ENCODE results near the gene ZNF841. TPM values are rescaled to one million over a fixed set of nuclear protein-coding genes. Genes with fewer than 3 reads are reported as not detected.
A peak's percentile ranks its signal among the peaks of the same experiment; 100 is the strongest.
"Not testable (repeated sequence)": the region's sequence is repeated elsewhere in the genome, so short reads cannot be mapped to it uniquely, and the experiment has no call there.

ZNF841 gene
- total RNA-seq, 1 donor from 2014 or later, result 37.8 TPM

GRCh38 chr19:52102782-52103181 lies 7.2 kb upstream of the ZNF841 start:
- DNase-seq (ENCODE audit: low read depth) (no peak), FAIRE-seq (no peak)
- Histone ChIP-seq H4K20me1 (ENCODE audit: insufficient read depth, low read length) (no peaks in the 10 kb centered on the region), H3K4me1 (ENCODE audit: insufficient read depth, low read length) (no peaks in the 10 kb centered on the region), H3K36me3 (ENCODE audit: insufficient read depth, low read length) (no peaks in the 10 kb centered on the region), H3K27me3 (ENCODE audit: insufficient read depth, low read length) (no peaks in the 10 kb centered on the region), H3K4me2 (ENCODE audit: low read length) (no peak overlapping the region), H3K9me3 (ENCODE audit: insufficient read depth, low read depth, low read length) (peaks cover 20% of the 10 kb centered on the region), H3K4me3 (ENCODE audit: insufficient read depth, low read depth, low read length) (no peak overlapping the region), H2AFZ (ENCODE audit: low read depth, low read length) (no peak overlapping the region), H3K27ac (ENCODE audit: low read depth, low read length) (no peak overlapping the region), H3K79me2 (ENCODE audit: insufficient read depth, low read length) (no peaks in the 10 kb centered on the region), H3K9ac (ENCODE audit: low read length) (no peak overlapping the region)
- no peak overlapping the region for H3K27ac Mint-ChIP-seq (ENCODE audit: unreplicated experiment)
- no peaks in the 10 kb centered on the region for H3K27me3 Mint-ChIP-seq (ENCODE audit: low read depth, unreplicated experiment)
- no peak for TF ChIP-seq EZH2 (IDR thresholded peaks at IDR 0.05; ENCODE audit: insufficient read depth, low read length)
- no peak for TF ChIP-seq CTCF (IDR thresholded peaks at IDR 0.05; ENCODE audit: insufficient read depth, low read depth, low read length)
- H3K4me1 Mint-ChIP-seq (ENCODE audit: low read depth, unreplicated experiment), result no peaks in the 10 kb centered on the region
- no peaks in the 10 kb centered on the region for H3K36me3 Mint-ChIP-seq (ENCODE audit: low read depth, unreplicated experiment)
- H3K4me3 Mint-ChIP-seq (ENCODE audit: unreplicated experiment), result no peak overlapping the region
- peaks cover 32% of the 10 kb centered on the region for H3K9me3 Mint-ChIP-seq (ENCODE audit: unreplicated experiment)

- Histone ChIP-seq H3K9me3 (ENCODE audit: insufficient read depth, low read depth, low read length) (peaks cover 17% of the 10 kb centered on the region), H3K4me3 (ENCODE audit: insufficient read depth, low read depth, low read length) (no peak overlapping the region), H3K36me3 (ENCODE audit: insufficient read depth, low read length) (no peaks in the 10 kb centered on the region), H3K4me1 (ENCODE audit: insufficient read depth, low read length) (no peaks in the 10 kb centered on the region), H4K20me1 (ENCODE audit: insufficient read depth, low read length) (no peaks in the 10 kb centered on the region), H3K4me2 (ENCODE audit: low read length) (no peak overlapping the region), H3K27ac (ENCODE audit: low read depth, low read length) (no peak overlapping the region), H3K9ac (ENCODE audit: low read length) (no peak overlapping the region), H2AFZ (ENCODE audit: low read depth, low read length) (no peak overlapping the region), H3K79me2 (ENCODE audit: insufficient read depth, low read length) (no peaks in the 10 kb centered on the region), H3K27me3 (ENCODE audit: insufficient read depth, low read length) (no peaks in the 10 kb centered on the region)
- H3K36me3 Mint-ChIP-seq (ENCODE audit: low read depth, unreplicated experiment), result no peaks in the 10 kb centered on the region
- no peak overlapping the region for H3K4me3 Mint-ChIP-seq (ENCODE audit: unreplicated experiment)
- no peak for DNase-seq (ENCODE audit: low read depth)
- H3K9me3 Mint-ChIP-seq (ENCODE audit: unreplicated experiment), result peaks cover 33% of the 10 kb centered on the region
- H3K4me1 Mint-ChIP-seq (ENCODE audit: low read depth, unreplicated experiment), result no peaks in the 10 kb centered on the region
- TF ChIP-seq CTCF (IDR thresholded peaks at IDR 0.05; ENCODE audit: insufficient read depth, low read depth, low read length) (no peak), EZH2 (IDR thresholded peaks at IDR 0.05; ENCODE audit: insufficient read depth, low read length) (no peak)
- H3K27me3 Mint-ChIP-seq (ENCODE audit: low read depth, unreplicated experiment), result no peaks in the 10 kb centered on the region
- FAIRE-seq, result no peak
- no peak overlapping the region for H3K27ac Mint-ChIP-seq (ENCODE audit: unreplicated experiment)
Measured at GRCh38 chr19:52101866-52102562, 6.4 kb upstream of the ZNF841 start.

GRCh38 chr19:52099497-52100138 lies 4.1 kb upstream of the ZNF841 start:
- Histone ChIP-seq H3K9me3 (ENCODE audit: insufficient read depth, low read depth, low read length) (peaks cover 17% of the 10 kb centered on the region), H3K27me3 (ENCODE audit: insufficient read depth, low read length) (no peaks in the 10 kb centered on the region), H2AFZ (ENCODE audit: low read depth, low read length) (no peak overlapping the region), H3K27ac (ENCODE audit: low read depth, low read length) (no peak overlapping the region), H3K9ac (ENCODE audit: low read length) (no peak overlapping the region), H4K20me1 (ENCODE audit: insufficient read depth, low read length) (peaks cover 8% of the 10 kb centered on the region), H3K4me1 (ENCODE audit: insufficient read depth, low read length) (no peaks in the 10 kb centered on the region), H3K79me2 (ENCODE audit: insufficient read depth, low read length) (peaks cover 8% of the 10 kb centered on the region), H3K4me2 (ENCODE audit: low read length) (no peak overlapping the region), H3K4me3 (ENCODE audit: insufficient read depth, low read depth, low read length) (no peak overlapping the region), H3K36me3 (ENCODE audit: insufficient read depth, low read length) (no peaks in the 10 kb centered on the region)
- no peak for FAIRE-seq
- TF ChIP-seq EZH2 (IDR thresholded peaks at IDR 0.05; ENCODE audit: insufficient read depth, low read length), result no peak
- no peak for TF ChIP-seq CTCF (IDR thresholded peaks at IDR 0.05; ENCODE audit: insufficient read depth, low read depth, low read length)
- Mint-ChIP-seq H3K27ac (ENCODE audit: unreplicated experiment) (no peak overlapping the region), H3K4me1 (ENCODE audit: low read depth, unreplicated experiment) (no peaks in the 10 kb centered on the region), H3K9me3 (ENCODE audit: unreplicated experiment) (peaks cover 30% of the 10 kb centered on the region), H3K27me3 (ENCODE audit: low read depth, unreplicated experiment) (no peaks in the 10 kb centered on the region), H3K36me3 (ENCODE audit: low read depth, unreplicated experiment) (no peaks in the 10 kb centered on the region), H3K4me3 (ENCODE audit: unreplicated experiment) (no peak overlapping the region)
- DNase-seq (ENCODE audit: low read depth), result no peak

GRCh38 chr19:52096416-52096815 lies 851 bp upstream of the ZNF841 start:
- Histone ChIP-seq H3K79me2 (ENCODE audit: insufficient read depth, low read length) (peaks cover 40% of the 10 kb centered on the region), H3K36me3 (ENCODE audit: insufficient read depth, low read length) (peaks cover 10% of the 10 kb centered on the region), H3K9me3 (ENCODE audit: insufficient read depth, low read depth, low read length) (peaks cover 16% of the 10 kb centered on the region), H4K20me1 (ENCODE audit: insufficient read depth, low read length) (peaks cover 33% of the 10 kb centered on the region)
- not testable (repeated sequence) for H3K27me3 ChIP-seq (ENCODE audit: insufficient read depth, low read length); H3K4me3 ChIP-seq (ENCODE audit: insufficient read depth, low read depth, low read length); H3K9ac ChIP-seq (ENCODE audit: low read length); H3K27me3 Mint-ChIP-seq (ENCODE audit: low read depth, unreplicated experiment); H3K27ac Mint-ChIP-seq (ENCODE audit: unreplicated experiment); H3K4me2 ChIP-seq (ENCODE audit: low read length); FAIRE-seq; H3K27ac ChIP-seq (ENCODE audit: low read depth, low read length); H3K4me1 Mint-ChIP-seq (ENCODE audit: low read depth, unreplicated experiment); H3K4me1 ChIP-seq (ENCODE audit: insufficient read depth, low read length); H2AFZ ChIP-seq (ENCODE audit: low read depth, low read length); DNase-seq (ENCODE audit: low read depth)
- Mint-ChIP-seq H3K9me3 (ENCODE audit: unreplicated experiment) (peaks cover 31% of the 10 kb centered on the region), H3K4me3 (ENCODE audit: unreplicated experiment) (peak overlapping the region; percentile 66), H3K36me3 (ENCODE audit: low read depth, unreplicated experiment) (peaks cover 19% of the 10 kb centered on the region)

Data from astrocyte (in vitro differentiated cells and primary cell).